Hepatocyte (in vitro differentiated cells): ENCODE measurements around the gene EXOC2. TPM values are rescaled to one million over a fixed set of nuclear protein-coding genes. Genes with fewer than 3 reads are reported as not detected.

Experiments
- DNase-seq: peaks from one replicate; pipeline ENCODE4 v3.0.0-alpha.2; 2016; ENCODE audit warnings: low spot score
- H2AFZ ChIP-seq: fragments of 200-600 bp; sonication (generic); 2 replicates; pipeline ENCODE4 v1.6.0; 2016; ENCODE audit warnings: antibody characterized with exemption, mild to moderate bottlenecking
- H3K27ac ChIP-seq: fragments of 200-600 bp; sonication (generic); 2 replicates; pipeline ENCODE4 v1.5.1; 2016; ENCODE audit warnings: mild to moderate bottlenecking
- H3K27me3 ChIP-seq: fragments of 200-600 bp; sonication (generic); 2 replicates; pipeline ENCODE4 v1.6.1; 2016
- H3K36me3 ChIP-seq: fragments of 200-600 bp; sonication (generic); replicated peaks from 2 replicates; pipeline ENCODE4 v1.5.1; 2016; ENCODE audit warnings: low read depth; ENCODE audit not compliant: insufficient read depth
- H3K4me1 ChIP-seq: fragments of 200-600 bp; sonication (generic); 2 replicates; pipeline ENCODE4 v1.5.1; 2016; ENCODE audit warnings: mild to moderate bottlenecking, moderate library complexity; ENCODE audit not compliant: insufficient read depth
- H3K4me2 ChIP-seq: fragments of 200-600 bp; sonication (generic); 2 replicates; pipeline ENCODE4 v1.6.0; 2016
- H3K4me3 ChIP-seq: fragments of 200-600 bp; sonication (generic); 2 replicates; pipeline ENCODE4 v1.5.1; 2016; ENCODE audit warnings: mild to moderate bottlenecking
- H3K79me2 ChIP-seq: fragments of 200-600 bp; sonication (generic); 2 replicates; pipeline ENCODE4 v1.6.0; 2017; ENCODE audit warnings: mild to moderate bottlenecking
- H3K9me2 ChIP-seq: fragments of 200-600 bp; sonication (generic); replicated peaks from 2 replicates; pipeline ENCODE4 v1.6.0; 2017; ENCODE audit warnings: mild to moderate bottlenecking; ENCODE audit not compliant: insufficient read depth
- H3K9me3 ChIP-seq: fragments of 200-600 bp; sonication (generic); 2 replicates; pipeline ENCODE4 v1.5.1; 2016; ENCODE audit warnings: low read depth, mild to moderate bottlenecking
- H4K20me1 ChIP-seq: fragments of 200-600 bp; sonication (generic); 2 replicates; pipeline ENCODE4 v1.6.0; 2016; ENCODE audit warnings: mild to moderate bottlenecking; ENCODE audit not compliant: insufficient read depth, poor library complexity, severe bottlenecking
- CTCF ChIP-seq: fragments of 200-600 bp; sonication (generic); IDR thresholded peaks from 2 replicates; pipeline ENCODE4 v1.5.1; 2016; ENCODE audit warnings: antibody characterized with exemption, mild to moderate bottlenecking; ENCODE audit not compliant: poor library complexity
- EZH2 ChIP-seq: fragments of 200-600 bp; sonication (generic); IDR thresholded peaks from 2 replicates; pipeline ENCODE4 v1.6.1; 2016; ENCODE audit warnings: antibody characterized with exemption, mild to moderate bottlenecking, borderline replicate concordance
- EZH2phosphoT487 ChIP-seq: fragments of 200-600 bp; sonication (generic); IDR thresholded peaks from one replicate; pipeline ENCODE4 v1.6.1; 2018; ENCODE audit warnings: antibody characterized with exemption, mild to moderate bottlenecking, low read depth, moderate library complexity; ENCODE audit not compliant: unreplicated experiment, severe bottlenecking
- WGBS: methylation state at CpG from one replicate; pipeline ENCODE4 v1.1.6; 2016; ENCODE audit warnings: low lambda C conversion rate; ENCODE audit errors: missing lambda C conversion rate; 5-methylcytosine and 5-hydroxymethylcytosine counted together
- polyA plus RNA-seq: library from polyadenylated mRNA; unstranded; fragments of >200 nt; fragmentation: Nextera tagmentation; extraction: Ambion mirVana; gene quantifications from 2 replicates; pipeline ENCODE4 v1.2.1, GENCODE V29; 2016
- total RNA-seq: library from RNA; depleted of rRNA; stranded (reverse); fragments of >200 nt; gene quantifications from 2 replicates; pipeline ENCODE4 v1.2.3, GENCODE V29; 2014

Gene EXOC2
- total and polyA plus RNA-seq, 2 experiments from 2014 or later = 15.4 to 27.0 TPM

GRCh38 chr6:657743-658142, 35.2 kb downstream of the EXOC2 start:
- Histone ChIP-seq H3K4me2 (no peak overlapping the region), H4K20me1 (no peaks in the 10 kb centered on the region), H3K4me1 (no peaks in the 10 kb centered on the region), H2AFZ (no peak overlapping the region), H3K79me2 (peaks cover 62% of the 10 kb centered on the region), H3K4me3 (no peak overlapping the region), H3K9me2 (no peaks in the 10 kb centered on the region), H3K27me3 (no peaks in the 10 kb centered on the region), H3K36me3 (no peaks in the 10 kb centered on the region), H3K27ac (no peak overlapping the region), H3K9me3 (no peaks in the 10 kb centered on the region)
- TF ChIP-seq EZH2phosphoT487 (no peak), EZH2 (no peak), CTCF (no peak)
- DNase-seq = no peak
- 67% methylated on average over 1 of the region's 1 CpG for WGBS

- Histone ChIP-seq H3K4me1 (no peaks in the 10 kb centered on the region), H3K36me3 (no peaks in the 10 kb centered on the region), H3K27ac (no peak within 1 kb of the TSS), H2AFZ (no peak within 1 kb of the TSS), H3K79me2 (peaks cover 59% of the 10 kb centered on the region), H4K20me1 (no peaks in the 10 kb centered on the region), H3K9me2 (no peaks in the 10 kb centered on the region), H3K27me3 (no peaks in the 10 kb centered on the region), H3K9me3 (no peaks in the 10 kb centered on the region), H3K4me3 (no peak within 1 kb of the TSS), H3K4me2 (no peak within 1 kb of the TSS)
- 96% methylated on average over 64 of the region's 73 CpGs for WGBS
- TF ChIP-seq EZH2 (no peak), CTCF (no peak), EZH2phosphoT487 (no peak)
- DNase-seq = no peak
Observed at GRCh38 chr6:656460-657252, 36.3 kb downstream of the EXOC2 start, which contains the start of gene HUS1B. Gene HUS1B, minus strand, starts transcription at chr6:657100. Its CDS starts 156 bp downstream, at chr6:656944.

- Histone ChIP-seq H3K4me2 (no peak overlapping the region), H3K36me3 (no peaks in the 10 kb centered on the region), H3K27ac (no peak overlapping the region), H3K9me3 (no peaks in the 10 kb centered on the region), H3K27me3 (no peaks in the 10 kb centered on the region), H3K4me1 (no peaks in the 10 kb centered on the region), H2AFZ (no peak overlapping the region), H3K79me2 (peaks cover 49% of the 10 kb centered on the region), H3K9me2 (no peaks in the 10 kb centered on the region), H4K20me1 (no peaks in the 10 kb centered on the region), H3K4me3 (no peak overlapping the region)
- TF ChIP-seq EZH2 (no peak), EZH2phosphoT487 (no peak), CTCF (no peak)
- no peak for DNase-seq
- WGBS = 94% methylated on average over 4 of the region's 4 CpGs
Observed at GRCh38 chr6:654136-654535, 38.8 kb downstream of the EXOC2 start.
